Subcutaneous abdominal adipose tissue (tissue), 5 donors: Measurements from ENCODE around the gene EEIG1.

Experiments used
- H3K27ac ChIP-seq: one replicate; pipeline ENCODE4 v1.7.0; 2013; ENCODE audit warnings: low read depth, mild to moderate bottlenecking, inconsistent platforms, low read length, moderate library complexity
- H3K27me3 ChIP-seq, 5 donors: one replicate each; pipeline ENCODE4 v1.7.0; 2013; ENCODE audit warnings: low read length in 5 of 5, inconsistent platforms in 1 of 5; ENCODE audit not compliant: control insufficient read depth in 5 of 5, insufficient read depth in 4 of 5
- H3K36me3 ChIP-seq, 5 donors: one replicate each; pipeline ENCODE4 v1.7.0; 2013; ENCODE audit warnings: low read length in 5 of 5; ENCODE audit not compliant: control insufficient read depth in 5 of 5, insufficient read depth in 5 of 5
- H3K4me1 ChIP-seq, 5 donors: one replicate each; pipeline ENCODE4 v1.7.0; 2013; ENCODE audit warnings: low read length in 5 of 5, mild to moderate bottlenecking in 3 of 5, moderate library complexity in 1 of 5; ENCODE audit not compliant: control insufficient read depth in 5 of 5, insufficient read depth in 5 of 5
- H3K4me3 ChIP-seq, 5 donors: one replicate each; pipeline ENCODE4 v1.7.0; 2013; ENCODE audit warnings: low read length in 5 of 5, low read depth in 1 of 5
- H3K9ac ChIP-seq, 5 donors: one replicate each; pipeline ENCODE4 v1.7.0; 2013; ENCODE audit warnings: low read length in 5 of 5, mild to moderate bottlenecking in 4 of 5, moderate library complexity in 3 of 5
- H3K9me3 ChIP-seq, 5 donors: one replicate each; pipeline ENCODE4 v1.7.0; 2013; ENCODE audit warnings: low read length in 5 of 5; ENCODE audit not compliant: control insufficient read depth in 5 of 5
- donor health status: healthy.
- donor health status: healthy.
- donor health status: healthy.
- donor health status: healthy.
- donor health status: healthy.

Gene EEIG1

DNA sequence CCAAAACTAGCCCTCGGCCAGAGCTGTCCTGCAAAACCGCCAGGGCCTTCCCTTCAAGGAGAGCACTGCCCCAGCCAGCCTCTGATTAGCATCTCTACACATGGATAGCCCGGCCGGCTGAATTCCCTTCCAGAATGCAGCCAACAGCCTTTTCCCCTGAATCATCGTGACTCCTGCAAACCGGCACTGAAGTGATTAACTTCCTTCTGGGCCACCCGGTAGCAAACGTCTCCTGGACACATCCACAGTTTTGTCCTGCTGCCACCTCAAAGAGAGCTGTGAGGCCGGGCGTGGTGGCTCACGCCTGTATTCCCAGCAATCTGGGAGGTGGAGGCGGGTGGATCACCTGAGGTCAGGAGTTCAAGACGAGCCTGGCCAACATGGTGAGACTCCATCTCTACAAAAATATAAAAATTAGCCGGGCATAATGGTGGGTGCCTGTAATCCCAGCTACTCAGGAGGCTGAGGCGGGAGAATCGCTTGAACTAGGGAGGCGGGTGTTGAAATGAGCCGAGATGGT lies 21.1 kb upstream of the EEIG1 start:
- H3K9me3 ChIP-seq, result no peaks in the 10 kb centered on the region
- H3K27ac ChIP-seq, result no peak overlapping the region
- peaks cover 0 to 11% (median 3%) of the 10 kb centered on the region in 5 donors for H3K4me1 ChIP-seq
- H3K4me3 ChIP-seq, result no peak overlapping the region
- no peaks in the 10 kb centered on the region for H3K27me3 ChIP-seq
- H3K36me3 ChIP-seq, result no peaks in the 10 kb centered on the region
- H3K9ac ChIP-seq, result no peak overlapping the region

DNA sequence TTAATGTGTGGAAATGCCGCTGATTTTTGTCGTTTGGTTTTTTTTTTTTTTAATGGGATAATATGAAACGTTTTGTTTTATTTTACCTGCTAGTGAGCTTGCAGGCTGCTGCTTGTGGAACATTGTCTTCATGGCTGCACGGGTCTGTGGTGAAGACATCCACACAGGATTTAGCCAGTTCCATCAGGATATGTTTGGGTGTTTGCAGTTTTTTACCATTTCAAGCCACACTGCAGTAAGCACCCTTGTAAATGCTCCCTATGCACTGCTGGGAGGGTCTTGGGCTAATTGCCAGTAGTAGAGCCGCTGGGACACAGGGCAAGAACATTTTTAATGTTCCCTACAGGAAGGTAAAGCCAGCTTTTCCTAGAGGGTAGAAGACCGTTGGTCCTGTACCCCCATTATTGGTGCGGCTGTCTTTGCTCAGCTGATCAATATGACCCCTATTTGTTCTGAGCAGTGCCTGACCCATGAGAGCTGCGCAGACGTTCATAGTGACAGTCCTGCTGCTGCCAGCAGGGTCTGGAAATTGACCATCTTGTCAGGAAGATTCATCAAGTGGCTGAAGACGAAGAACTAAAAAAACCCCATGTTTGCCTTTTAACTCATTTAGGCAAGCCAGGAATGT lies 20.5 kb upstream of the EEIG1 start:
- Histone ChIP-seq H3K36me3 (no peaks in the 10 kb centered on the region), H3K9ac (no peak overlapping the region), H3K4me3 (no peak overlapping the region), H3K4me1 (peaks cover 0 to 6% (median 3%) of the 10 kb centered on the region in 5 donors), H3K9me3 (no peaks in the 10 kb centered on the region), H3K27ac (no peak overlapping the region), H3K27me3 (no peaks in the 10 kb centered on the region)

GRCh38 chr9:127999461-127999860 lies 18.7 kb upstream of the EEIG1 start:
- Histone ChIP-seq H3K36me3 (no peaks in the 10 kb centered on the region), H3K4me1 (no peaks in the 10 kb centered on the region), H3K9ac (no peak overlapping the region), H3K27me3 (no peaks in the 10 kb centered on the region), H3K4me3 (no peak overlapping the region), H3K27ac (no peak overlapping the region), H3K9me3 (no peaks in the 10 kb centered on the region)

GRCh38 chr9:127993721-127994120 lies 12.9 kb upstream of the EEIG1 start:
- no peak overlapping the region for H3K27ac ChIP-seq
- no peak overlapping the region for H3K9ac ChIP-seq
- H3K9me3 ChIP-seq, result no peaks in the 10 kb centered on the region
- no peak overlapping the region for H3K4me3 ChIP-seq
- H3K36me3 ChIP-seq, result no peaks in the 10 kb centered on the region
- peaks cover 0 to 8% (median 7%) of the 10 kb centered on the region in 5 donors for H3K4me1 ChIP-seq
- no peaks in the 10 kb centered on the region for H3K27me3 ChIP-seq

DNA sequence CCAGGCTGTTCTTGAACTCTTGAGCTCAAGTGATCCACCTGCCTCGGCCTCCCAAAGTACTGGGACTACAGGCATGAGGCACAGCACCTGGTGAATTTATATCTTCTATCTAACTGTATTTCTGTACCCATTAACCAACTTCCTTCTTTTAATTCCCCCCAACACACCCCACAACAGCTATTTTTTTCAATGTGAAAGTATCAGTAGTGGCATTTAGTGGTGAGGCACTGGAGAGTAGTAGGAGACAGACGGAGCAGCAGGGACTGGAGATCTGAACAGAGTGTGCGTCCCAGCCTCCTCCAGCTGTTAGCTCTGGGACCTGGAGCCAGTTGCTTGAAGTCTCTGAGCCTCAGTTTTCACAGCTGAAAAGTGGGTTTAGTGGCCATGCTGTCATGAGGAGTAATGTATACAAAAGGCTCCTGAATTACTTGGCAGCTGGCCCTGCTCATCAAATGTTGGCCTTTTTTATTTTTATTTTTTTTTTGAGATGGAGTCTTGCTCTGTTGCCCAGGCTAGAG lies 11.0 kb upstream of the EEIG1 start:
- Histone ChIP-seq H3K27me3 (no peaks in the 10 kb centered on the region), H3K36me3 (no peaks in the 10 kb centered on the region), H3K4me3 (no peak overlapping the region), H3K27ac (no peak overlapping the region), H3K9ac (no peak overlapping the region), H3K4me1 (peaks cover 0 to 8% (median 7%) of the 10 kb centered on the region in 5 donors), H3K9me3 (no peaks in the 10 kb centered on the region)

DNA sequence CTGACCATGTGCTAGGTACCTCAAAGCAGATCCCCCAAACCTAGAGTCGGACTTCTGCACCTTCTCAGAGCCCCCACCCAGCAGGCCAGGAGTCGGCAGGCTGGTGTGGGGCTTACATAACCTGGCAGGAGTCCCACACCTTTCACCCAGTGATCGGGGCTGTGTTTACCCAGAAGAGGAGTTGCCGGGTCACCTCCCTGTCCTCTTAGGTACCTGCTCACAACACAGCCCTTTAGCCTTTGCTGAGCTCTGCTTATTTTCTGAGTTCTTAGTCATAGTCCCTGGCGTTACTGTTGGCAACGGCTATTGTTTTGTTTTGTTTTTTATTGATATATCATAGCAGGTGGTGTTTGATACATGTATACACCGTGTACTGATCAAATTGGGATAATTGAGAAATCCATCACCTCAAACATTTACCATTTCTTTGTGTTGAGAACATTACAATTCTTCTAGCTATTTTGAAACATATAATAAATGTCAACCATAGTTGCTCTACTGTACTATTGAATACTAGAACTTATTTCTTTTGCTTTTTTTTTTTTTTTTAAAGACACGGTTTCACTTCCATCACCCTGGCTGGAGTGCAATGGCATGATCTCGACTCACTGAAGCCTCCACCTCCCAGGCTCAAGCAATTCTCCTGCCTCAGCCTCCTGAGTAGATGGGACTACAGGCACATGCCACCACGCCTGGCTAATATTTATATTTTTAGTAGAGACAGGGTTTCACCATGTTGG lies 10.4 kb upstream of the EEIG1 start:
- peaks cover 0 to 8% (median 7%) of the 10 kb centered on the region in 5 donors for H3K4me1 ChIP-seq
- no peaks in the 10 kb centered on the region for H3K9me3 ChIP-seq
- H3K9ac ChIP-seq, result no peak overlapping the region
- no peaks in the 10 kb centered on the region for H3K36me3 ChIP-seq
- no peak overlapping the region for H3K27ac ChIP-seq
- no peak overlapping the region for H3K4me3 ChIP-seq
- no peaks in the 10 kb centered on the region for H3K27me3 ChIP-seq

DNA sequence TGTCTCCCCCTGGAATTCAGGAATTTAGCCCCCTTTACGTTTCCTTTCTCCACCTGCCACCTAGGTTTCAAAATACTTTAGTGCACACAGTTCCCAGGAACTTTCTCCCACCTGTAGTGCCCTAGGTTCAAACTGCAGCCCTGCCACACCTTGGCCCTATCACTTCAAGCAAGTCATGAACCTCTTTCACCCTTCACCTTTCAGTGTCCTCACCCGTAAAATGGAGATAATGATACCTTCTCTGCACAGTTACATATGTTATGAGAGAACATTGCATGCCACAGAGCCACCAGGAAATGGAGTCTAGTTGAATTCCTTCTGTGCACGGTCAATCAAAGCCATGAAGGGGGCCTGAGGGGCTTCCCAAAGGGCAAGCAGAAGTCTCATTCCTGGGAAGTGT lies 9.8 kb upstream of the EEIG1 start:
- Histone ChIP-seq H3K9ac (no peak overlapping the region), H3K36me3 (no peaks in the 10 kb centered on the region), H3K4me3 (no peak overlapping the region), H3K9me3 (no peaks in the 10 kb centered on the region), H3K4me1 (peaks cover 0 to 8% (median 7%) of the 10 kb centered on the region in 5 donors), H3K27ac (no peak overlapping the region), H3K27me3 (no peaks in the 10 kb centered on the region)

DNA sequence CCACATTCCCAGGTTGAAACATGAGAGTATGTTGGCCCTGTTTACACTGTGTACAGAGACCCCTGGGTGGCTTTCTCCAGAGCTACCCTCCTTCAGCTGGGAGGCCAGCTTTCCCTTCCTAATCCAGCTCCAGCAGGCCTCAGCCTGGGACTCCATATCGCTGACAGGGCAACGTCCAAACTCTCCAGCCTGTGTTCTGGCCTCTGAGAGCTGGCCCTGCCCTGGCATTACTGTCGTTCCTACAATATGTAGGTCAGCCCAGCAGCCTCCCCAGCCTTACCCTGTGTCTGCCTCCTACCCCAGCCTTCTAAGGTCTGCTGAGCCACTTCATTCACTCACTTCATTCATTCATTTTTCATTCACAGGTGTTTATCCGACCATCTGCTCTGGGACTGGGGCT lies 8.3 kb upstream of the EEIG1 start:
- H3K27me3 ChIP-seq, result no peaks in the 10 kb centered on the region
- no peak overlapping the region for H3K4me3 ChIP-seq
- H3K9me3 ChIP-seq, result no peaks in the 10 kb centered on the region
- no peaks in the 10 kb centered on the region for H3K36me3 ChIP-seq
- no peak overlapping the region for H3K9ac ChIP-seq
- no peak overlapping the region for H3K27ac ChIP-seq
- peaks cover 0 to 8% (median 7%) of the 10 kb centered on the region in 5 donors for H3K4me1 ChIP-seq

GRCh38 chr9:127987103-127987614 lies 6.4 kb upstream of the EEIG1 start:
- Histone ChIP-seq H3K9ac (no peak overlapping the region), H3K9me3 (no peaks in the 10 kb centered on the region), H3K27me3 (no peaks in the 10 kb centered on the region), H3K4me1 (peaks cover 0 to 8% (median 7%) of the 10 kb centered on the region in 5 donors), H3K4me3 (no peak overlapping the region), H3K36me3 (no peaks in the 10 kb centered on the region), H3K27ac (no peak overlapping the region)

DNA sequence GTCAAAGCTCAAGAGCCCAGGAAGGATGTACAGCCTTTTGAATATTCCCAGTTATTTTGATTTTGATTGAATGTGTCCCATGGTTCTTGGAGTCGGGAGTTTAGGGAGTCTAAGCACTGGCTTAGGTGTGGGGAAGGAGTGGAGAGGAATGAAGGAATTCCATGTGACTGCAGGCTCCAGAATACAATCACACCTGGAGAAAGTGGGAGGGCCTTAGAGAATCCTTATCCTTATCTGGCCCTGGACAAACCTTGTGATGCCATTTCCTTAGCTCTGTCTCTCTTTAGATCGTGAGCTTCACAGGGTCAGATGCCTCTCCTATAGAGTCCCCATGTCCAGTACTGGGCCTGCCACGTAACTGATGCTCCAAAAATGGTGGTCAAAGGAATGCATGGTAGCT lies 4.2 kb upstream of the EEIG1 start:
- Histone ChIP-seq H3K27ac (no peak overlapping the region), H3K9me3 (no peaks in the 10 kb centered on the region), H3K27me3 (no peaks in the 10 kb centered on the region), H3K36me3 (no peaks in the 10 kb centered on the region), H3K4me3 (no peak overlapping the region), H3K4me1 (peaks cover 0 to 11% (median 9%) of the 10 kb centered on the region in 5 donors), H3K9ac (no peak overlapping the region)
